Muscle layer of colon (tissue), 2 donors: Measurements from ENCODE around the gene COL5A1.

Experiments used
- H3K27ac ChIP-seq: one replicate; pipeline ENCODE4 v1.7.0; 2013; ENCODE audit warnings: low read depth, mild to moderate bottlenecking, low read length, moderate library complexity
- H3K27me3 ChIP-seq, 2 donors: one replicate each; pipeline ENCODE4 v1.7.0; 2013; ENCODE audit warnings: low read length in 2 of 2, mild to moderate bottlenecking in 2 of 2; ENCODE audit not compliant: insufficient read depth in 2 of 2, control insufficient read depth in 1 of 2
- H3K36me3 ChIP-seq: one replicate; pipeline ENCODE4 v1.7.0; 2013; ENCODE audit warnings: mild to moderate bottlenecking, low read length; ENCODE audit not compliant: insufficient read depth
- H3K4me1 ChIP-seq: one replicate; pipeline ENCODE4 v1.7.0; 2013; ENCODE audit warnings: mild to moderate bottlenecking, low read length; ENCODE audit not compliant: insufficient read depth
- H3K4me3 ChIP-seq, 2 donors: one replicate each; pipeline ENCODE4 v1.7.0; 2013; ENCODE audit warnings: low read length in 2 of 2, low read depth in 1 of 2, mild to moderate bottlenecking in 1 of 2, moderate library complexity in 1 of 2
- H3K9ac ChIP-seq: one replicate; pipeline ENCODE4 v1.7.0; 2013; ENCODE audit warnings: low read length
- H3K9me3 ChIP-seq: one replicate; pipeline ENCODE4 v1.7.0; 2013; ENCODE audit warnings: mild to moderate bottlenecking, low read length
- donor health status: abdominal sarcoma.
- donor health status: Adenocarcinoma of cecum.

COL5A1 gene

GRCh38 chr9:134622896-134623257 is 18.7 kb upstream of the COL5A1 start:
- Histone ChIP-seq H3K9ac (no peak overlapping the region), H3K27me3 (no peaks in the 10 kb centered on the region), H3K27ac (no peak overlapping the region), H3K4me1 (no peaks in the 10 kb centered on the region), H3K36me3 (no peaks in the 10 kb centered on the region), H3K9me3 (no peaks in the 10 kb centered on the region), H3K4me3 (no peak overlapping the region)

GRCh38 chr9:134623258-134624066 is 18.1 kb upstream of the COL5A1 start:
- Histone ChIP-seq H3K27ac (no peak overlapping the region), H3K36me3 (no peaks in the 10 kb centered on the region), H3K27me3 (no peaks in the 10 kb centered on the region), H3K4me3 (no peak overlapping the region), H3K9me3 (no peaks in the 10 kb centered on the region), H3K9ac (no peak overlapping the region), H3K4me1 (no peaks in the 10 kb centered on the region)

GRCh38 chr9:134624137-134624591 is 17.4 kb upstream of the COL5A1 start:
- Histone ChIP-seq H3K4me3 (no peak overlapping the region), H3K36me3 (no peaks in the 10 kb centered on the region), H3K9ac (no peak overlapping the region), H3K4me1 (no peaks in the 10 kb centered on the region), H3K9me3 (no peaks in the 10 kb centered on the region), H3K27ac (no peak overlapping the region), H3K27me3 (no peaks in the 10 kb centered on the region)

GRCh38 chr9:134624621-134625181 is 16.9 kb upstream of the COL5A1 start:
- H3K4me3 ChIP-seq = no peak overlapping the region
- H3K9ac ChIP-seq = no peak overlapping the region
- H3K27ac ChIP-seq = no peak overlapping the region
- no peaks in the 10 kb centered on the region for H3K36me3 ChIP-seq
- no peaks in the 10 kb centered on the region for H3K4me1 ChIP-seq
- no peaks in the 10 kb centered on the region for H3K27me3 ChIP-seq
- no peaks in the 10 kb centered on the region for H3K9me3 ChIP-seq

- Histone ChIP-seq H3K36me3 (no peaks in the 10 kb centered on the region), H3K9me3 (no peaks in the 10 kb centered on the region), H3K4me1 (no peaks in the 10 kb centered on the region), H3K27ac (no peak overlapping the region), H3K4me3 (no peak overlapping the region), H3K9ac (no peak overlapping the region), H3K27me3 (no peaks in the 10 kb centered on the region)
Measured at GRCh38 chr9:134625361-134626068, 16.1 kb upstream of the COL5A1 start.

GRCh38 chr9:134626069-134626423 is 15.6 kb upstream of the COL5A1 start:
- Histone ChIP-seq H3K27me3 (no peaks in the 10 kb centered on the region), H3K9me3 (no peaks in the 10 kb centered on the region), H3K9ac (no peak overlapping the region), H3K27ac (no peak overlapping the region), H3K36me3 (no peaks in the 10 kb centered on the region), H3K4me3 (no peak overlapping the region), H3K4me1 (no peaks in the 10 kb centered on the region)

GRCh38 chr9:134626571-134627416 is 14.8 kb upstream of the COL5A1 start:
- no peak overlapping the region for H3K4me3 ChIP-seq
- H3K4me1 ChIP-seq = no peaks in the 10 kb centered on the region
- no peaks in the 10 kb centered on the region for H3K27me3 ChIP-seq
- no peak overlapping the region for H3K9ac ChIP-seq
- no peaks in the 10 kb centered on the region for H3K9me3 ChIP-seq
- no peaks in the 10 kb centered on the region for H3K36me3 ChIP-seq
- H3K27ac ChIP-seq = no peak overlapping the region

GRCh38 chr9:134627417-134628353 is 13.9 kb upstream of the COL5A1 start:
- no peak overlapping the region for H3K27ac ChIP-seq
- H3K9me3 ChIP-seq = no peaks in the 10 kb centered on the region
- H3K4me1 ChIP-seq = no peaks in the 10 kb centered on the region
- no peaks in the 10 kb centered on the region for H3K27me3 ChIP-seq
- no peak overlapping the region for H3K4me3 ChIP-seq
- H3K9ac ChIP-seq = no peak overlapping the region
- no peaks in the 10 kb centered on the region for H3K36me3 ChIP-seq

- H3K27ac ChIP-seq = no peak overlapping the region
- H3K4me3 ChIP-seq = no peak overlapping the region
- no peaks in the 10 kb centered on the region for H3K27me3 ChIP-seq
- H3K36me3 ChIP-seq = no peaks in the 10 kb centered on the region
- H3K9ac ChIP-seq = no peak overlapping the region
- H3K4me1 ChIP-seq = no peaks in the 10 kb centered on the region
- no peaks in the 10 kb centered on the region for H3K9me3 ChIP-seq
Measured at GRCh38 chr9:134628354-134628736, 13.3 kb upstream of the COL5A1 start.

- Histone ChIP-seq H3K9me3 (no peaks in the 10 kb centered on the region), H3K27me3 (no peaks in the 10 kb centered on the region), H3K4me1 (no peaks in the 10 kb centered on the region), H3K27ac (no peak overlapping the region), H3K36me3 (no peaks in the 10 kb centered on the region), H3K4me3 (no peak overlapping the region), H3K9ac (no peak overlapping the region)
Measured at GRCh38 chr9:134629061-134629585, 12.5 kb upstream of the COL5A1 start.
